HG03159 (cell line): ENCODE measurements around the gene TMEM258.

ENCODE experiments used
- ATAC-seq: cut with Tn5 transposase; IDR thresholded peaks from one replicate; pipeline ENCODE4 v1.9.1; 2021; ENCODE audit warnings: mild to moderate bottlenecking, moderate library complexity; ENCODE audit not compliant: unreplicated experiment

The TMEM258 gene

GRCh38 chr11:61826930-61827570, 34.7 kb upstream of the TMEM258 start:
- peak; percentile 11 for ATAC-seq

GRCh38 chr11:61820174-61820573, 27.8 kb upstream of the TMEM258 start:
- no peak for ATAC-seq

- no peak for ATAC-seq
Measured at GRCh38 chr11:61817471-61818202, 25.2 kb upstream of the TMEM258 start.

- ATAC-seq = peak; percentile 43
Measured at GRCh38 chr11:61816736-61817455, 24.5 kb upstream of the TMEM258 start, which contains the start of gene FADS1. Gene FADS1 (minus strand): TSS chr11:61817003. CDS start chr11:61816929, 74 bp downstream.

GRCh38 chr11:61815790-61816735, 23.7 kb upstream of the TMEM258 start:
- peak; percentile 36 for ATAC-seq

GRCh38 chr11:61814958-61815789, 22.8 kb upstream of the TMEM258 start:
- ATAC-seq = no peak

- no peak for ATAC-seq
Measured at GRCh38 chr11:61814247-61814957, 22.0 kb upstream of the TMEM258 start.

GRCh38 chr11:61812736-61813411, 20.5 kb upstream of the TMEM258 start:
- no peak for ATAC-seq

GRCh38 chr11:61811831-61812230, 19.4 kb upstream of the TMEM258 start:
- no peak for ATAC-seq

- ATAC-seq = no peak
Measured at GRCh38 chr11:61810671-61811175, 18.3 kb upstream of the TMEM258 start.

- ATAC-seq = no peak
Measured at GRCh38 chr11:61806785-61807184, 14.4 kb upstream of the TMEM258 start.

- no peak for ATAC-seq
Measured at GRCh38 chr11:61805146-61805545, 12.7 kb upstream of the TMEM258 start.

- ATAC-seq = no peak
Measured at GRCh38 chr11:61803889-61804647, 11.7 kb upstream of the TMEM258 start.

GRCh38 chr11:61802605-61803004, 10.2 kb upstream of the TMEM258 start:
- no peak for ATAC-seq

- ATAC-seq = no peak
Measured at GRCh38 chr11:61800331-61801281, 8.2 kb upstream of the TMEM258 start.

GRCh38 chr11:61799665-61800284, 7.4 kb upstream of the TMEM258 start:
- ATAC-seq = no peak
